BE2C (cell line): ENCODE data around the gene TUBA8.

Experiments
- DNase-seq: peaks from one replicate; pipeline ENCODE4 v3.0.0-alpha.2; 2020
- H3K27me3 ChIP-seq: fragments of 250-450 bp; sonication (Bioruptor Pico); 2 replicates; pipeline ENCODE4 v1.5.1; 2020; ENCODE audit warnings: mild to moderate bottlenecking
- H3K36me3 ChIP-seq: fragments of 250-450 bp; sonication (Bioruptor Pico); 2 replicates; pipeline ENCODE4 v1.5.1; 2020; ENCODE audit warnings: mild to moderate bottlenecking
- H3K4me1 ChIP-seq: fragments of 250-450 bp; sonication (Bioruptor Pico); 2 replicates; pipeline ENCODE4 v1.5.1; 2020
- H3K4me3 ChIP-seq: 2 replicates; pipeline ENCODE4 v1.5.1; 2011; ENCODE audit warnings: low read depth, low read length
- H3K9me3 ChIP-seq: fragments of 250-450 bp; sonication (Bioruptor Pico); 2 replicates; pipeline ENCODE4 v1.5.1; 2020
- TF ChIP-seq, protein P1 (sequence below): IDR thresholded peaks from 2 replicates; pipeline ENCODE4 v1.5.1; 2012; ENCODE audit warnings: mild to moderate bottlenecking, low read depth, low read length

Gene TUBA8

DNA sequence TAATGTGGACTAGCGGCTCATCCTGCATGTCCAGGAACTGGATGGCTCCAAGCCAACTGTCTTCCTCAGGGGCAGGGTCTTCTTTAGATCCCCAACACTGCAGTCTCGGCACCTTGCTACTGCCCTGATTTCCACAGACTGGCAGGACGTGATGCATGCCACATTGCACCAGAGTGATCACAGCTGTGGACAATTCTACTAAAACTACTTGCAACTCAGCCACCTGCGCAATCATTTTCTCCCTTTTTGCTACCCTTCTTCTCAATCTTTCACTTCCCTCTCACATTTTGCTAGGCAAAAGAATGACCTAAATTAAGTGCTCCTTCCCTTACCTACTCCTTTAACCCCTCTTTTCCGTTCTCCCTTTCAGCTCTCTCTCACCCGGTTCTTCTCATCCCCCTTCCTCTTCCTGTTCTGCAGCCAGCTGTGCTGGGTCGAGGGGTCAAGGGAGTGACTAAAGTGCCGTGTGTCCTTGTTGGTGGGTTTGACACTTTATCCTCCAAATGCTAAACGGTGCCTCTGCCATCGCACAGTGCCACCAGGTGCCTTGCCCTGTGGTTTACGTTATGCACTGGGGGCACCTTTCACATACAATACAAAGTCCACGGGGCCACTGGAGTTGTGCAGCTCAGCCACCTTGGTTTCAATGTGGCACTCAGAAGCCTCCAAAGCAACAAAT, 44.3 kb upstream of the TUBA8 start:
- DNase-seq: no peak
- no peak overlapping the region for H3K4me3 ChIP-seq
- no peaks in the 10 kb centered on the region for H3K4me1 ChIP-seq
- TF ChIP-seq, protein P1, sequence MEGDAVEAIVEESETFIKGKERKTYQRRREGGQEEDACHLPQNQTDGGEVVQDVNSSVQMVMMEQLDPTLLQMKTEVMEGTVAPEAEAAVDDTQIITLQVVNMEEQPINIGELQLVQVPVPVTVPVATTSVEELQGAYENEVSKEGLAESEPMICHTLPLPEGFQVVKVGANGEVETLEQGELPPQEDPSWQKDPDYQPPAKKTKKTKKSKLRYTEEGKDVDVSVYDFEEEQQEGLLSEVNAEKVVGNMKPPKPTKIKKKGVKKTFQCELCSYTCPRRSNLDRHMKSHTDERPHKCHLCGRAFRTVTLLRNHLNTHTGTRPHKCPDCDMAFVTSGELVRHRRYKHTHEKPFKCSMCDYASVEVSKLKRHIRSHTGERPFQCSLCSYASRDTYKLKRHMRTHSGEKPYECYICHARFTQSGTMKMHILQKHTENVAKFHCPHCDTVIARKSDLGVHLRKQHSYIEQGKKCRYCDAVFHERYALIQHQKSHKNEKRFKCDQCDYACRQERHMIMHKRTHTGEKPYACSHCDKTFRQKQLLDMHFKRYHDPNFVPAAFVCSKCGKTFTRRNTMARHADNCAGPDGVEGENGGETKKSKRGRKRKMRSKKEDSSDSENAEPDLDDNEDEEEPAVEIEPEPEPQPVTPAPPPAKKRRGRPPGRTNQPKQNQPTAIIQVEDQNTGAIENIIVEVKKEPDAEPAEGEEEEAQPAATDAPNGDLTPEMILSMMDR: no peak
- no peaks in the 10 kb centered on the region for H3K9me3 ChIP-seq
- no peaks in the 10 kb centered on the region for H3K36me3 ChIP-seq
- H3K27me3 ChIP-seq: no peaks in the 10 kb centered on the region; the same call in 1 of the 2 replicates

DNA sequence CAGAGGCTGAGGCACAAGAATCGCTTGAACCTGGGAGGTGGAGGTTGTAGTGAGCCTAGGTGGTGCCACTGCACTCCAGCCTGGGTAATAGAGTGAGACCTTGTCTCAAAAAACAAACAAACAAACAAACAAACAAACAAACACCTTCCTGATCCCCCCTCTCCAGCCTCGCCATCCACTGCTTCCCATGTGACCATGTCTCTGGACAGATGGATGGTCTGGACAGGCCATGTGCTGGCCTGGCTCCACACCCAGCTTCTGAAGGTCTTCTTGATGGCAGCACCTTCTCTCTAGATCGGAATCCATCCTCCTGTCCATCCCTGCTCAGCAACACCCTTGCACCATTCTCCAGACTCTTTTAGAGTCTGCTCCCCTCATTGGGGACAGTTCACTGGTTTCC, 43.5 kb upstream of the TUBA8 start:
- DNase-seq: no peak
- Histone ChIP-seq H3K27me3 (no peaks in the 10 kb centered on the region; the same call in 1 of the 2 replicates), H3K9me3 (no peaks in the 10 kb centered on the region), H3K36me3 (no peaks in the 10 kb centered on the region), H3K4me1 (no peaks in the 10 kb centered on the region), H3K4me3 (no peak overlapping the region)
- TF ChIP-seq, protein P1: no peak

DNA sequence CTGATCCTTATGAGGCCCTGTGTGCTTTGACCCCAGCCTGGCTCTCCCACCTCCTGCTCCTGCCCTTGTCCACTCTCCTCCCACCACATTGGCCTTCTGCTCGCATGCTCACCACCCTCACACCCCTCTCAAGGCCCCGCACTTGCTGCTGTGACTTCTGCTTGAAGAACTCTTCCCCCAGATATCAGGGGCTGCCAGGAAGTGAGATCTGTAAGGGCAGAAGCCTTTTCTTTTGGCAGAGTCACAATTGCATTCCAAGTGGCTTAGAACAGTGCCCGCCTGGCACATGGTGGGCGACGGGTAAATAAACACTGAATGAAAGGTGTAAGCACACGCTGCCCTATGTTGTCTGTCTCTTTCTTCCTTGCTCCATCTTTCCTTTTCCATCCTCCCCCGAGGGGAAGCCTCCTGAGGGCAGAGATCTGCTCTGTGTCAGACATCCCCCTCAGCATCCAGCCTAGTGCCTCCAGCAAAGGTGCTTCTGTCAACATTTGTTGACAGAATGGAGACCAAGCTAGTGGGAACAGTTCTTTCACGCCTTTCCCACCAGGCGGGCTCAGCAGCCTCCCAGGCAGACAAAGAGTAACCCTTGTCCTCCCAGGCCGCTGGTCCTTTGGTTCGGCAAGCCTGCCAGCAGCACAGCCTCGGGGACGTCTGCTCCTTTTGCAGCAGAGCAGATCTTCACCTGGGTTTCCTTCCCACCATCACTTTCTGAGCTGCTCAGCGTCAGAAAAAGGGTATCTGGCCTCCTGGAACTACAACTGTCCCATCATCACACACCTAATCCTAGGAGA, 42.9 kb upstream of the TUBA8 start:
- TF ChIP-seq, protein P1: no peak
- Histone ChIP-seq H3K9me3 (no peaks in the 10 kb centered on the region), H3K4me1 (no peaks in the 10 kb centered on the region), H3K27me3 (no peaks in the 10 kb centered on the region; the same call in 1 of the 2 replicates), H3K4me3 (no peak overlapping the region), H3K36me3 (no peaks in the 10 kb centered on the region)
- no peak for DNase-seq

DNA sequence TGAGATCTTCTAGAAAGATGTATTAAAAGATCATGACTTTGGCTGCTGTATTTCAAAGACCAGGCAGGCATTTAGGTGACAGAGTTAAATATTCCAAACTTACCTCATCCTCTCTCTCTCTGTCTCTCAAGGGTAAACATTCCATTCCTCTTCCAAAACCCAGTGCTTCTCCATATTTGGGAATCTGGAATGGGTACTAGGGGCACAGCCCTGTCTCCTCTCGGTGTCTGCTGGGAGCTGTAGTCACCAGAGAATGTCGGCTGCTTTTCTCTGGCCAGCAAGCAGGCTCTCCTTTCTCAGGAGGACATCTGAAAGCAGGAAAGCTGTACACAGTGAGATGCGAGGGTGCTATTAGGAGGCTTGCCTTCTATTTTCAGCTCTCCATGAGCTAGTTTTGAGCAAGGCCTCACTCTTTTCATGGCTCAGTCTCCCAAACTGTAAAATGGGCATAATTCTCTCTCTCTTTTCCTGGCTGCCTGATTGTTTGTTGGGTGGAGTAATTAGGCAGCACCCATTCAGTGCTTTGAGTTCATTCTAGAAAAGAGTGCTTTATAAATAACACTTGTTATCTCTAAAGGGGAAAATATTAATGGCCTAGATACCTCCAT, 42.1 kb upstream of the TUBA8 start:
- H3K27me3 ChIP-seq: no peaks in the 10 kb centered on the region; the same call in 1 of the 2 replicates
- no peaks in the 10 kb centered on the region for H3K9me3 ChIP-seq
- TF ChIP-seq, protein P1: no peak
- no peak for DNase-seq
- H3K4me1 ChIP-seq: no peaks in the 10 kb centered on the region
- H3K4me3 ChIP-seq: no peak overlapping the region
- H3K36me3 ChIP-seq: no peaks in the 10 kb centered on the region

DNA sequence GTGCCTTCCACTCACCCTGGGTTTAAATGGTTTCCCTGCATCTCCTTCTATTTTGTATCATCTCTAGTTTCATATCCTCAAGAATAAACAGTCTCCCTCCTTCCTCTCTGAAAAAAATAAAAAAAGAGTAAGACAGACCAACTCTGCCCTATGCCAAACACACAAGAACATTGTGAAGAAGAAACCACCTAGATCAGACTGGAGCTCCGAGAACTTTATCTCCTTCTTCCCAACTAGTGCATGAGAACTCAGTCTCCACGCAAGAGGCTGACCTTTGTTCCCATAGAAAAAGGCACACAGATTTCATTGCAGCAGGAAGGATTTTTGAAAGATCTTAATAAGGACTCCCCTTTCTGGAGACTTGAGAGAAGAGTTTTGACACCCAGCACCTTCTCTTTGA, 41.6 kb upstream of the TUBA8 start:
- no peaks in the 10 kb centered on the region for H3K36me3 ChIP-seq
- H3K4me3 ChIP-seq: no peak overlapping the region
- no peaks in the 10 kb centered on the region for H3K4me1 ChIP-seq
- DNase-seq: no peak
- no peaks in the 10 kb centered on the region; the same call in 1 of the 2 replicates for H3K27me3 ChIP-seq
- TF ChIP-seq, protein P1: no peak
- no peaks in the 10 kb centered on the region for H3K9me3 ChIP-seq
